ENCODE data around the gene LRMDA. TPM values are rescaled to one million over a fixed set of nuclear protein-coding genes. Genes with fewer than 3 reads are reported as not detected.
A peak's percentile ranks its signal among the peaks of the same experiment; 100 is the strongest.

LRMDA gene
- total and polyA plus RNA-seq, 2 donors (not counting 1 experiment from before 2014, with no cell fraction given), result 0.12 TPM; not detected in 1

GRCh38 chr10:75410132-75411005 lies 21.1 kb upstream of the LRMDA start:
- Histone ChIP-seq H3K27me3 (replicated peaks in 1 of 4; ENCODE audit: control extremely low read depth in 1 of 4, control insufficient read depth in 3 of 4, insufficient read depth in 4 of 4, low read length in 3 of 4) (peaks cover 0 to 65% (median 24%) of the 10 kb centered on the region in 4 experiments), H4K20me1 (ENCODE audit: control insufficient read depth, insufficient read depth, low read length, poor library complexity, severe bottlenecking) (no peaks in the 10 kb centered on the region)

More at GRCh38 chr10:75410132-75411005, 21.1 kb upstream of the LRMDA start:
- Mint-ChIP-seq H3K4me1 (peaks cover 24% of the 10 kb centered on the region), H3K27ac (no peak overlapping the region), H3K27me3 (peaks cover 68% of the 10 kb centered on the region), H3K9me3 (ENCODE audit: insufficient read depth) (no peaks in the 10 kb centered on the region), H3K4me3 (peak overlapping the region; percentile 83)
- Histone ChIP-seq H3K4me1 (ENCODE audit: control insufficient read depth in 2 of 2, insufficient read depth in 2 of 2, low read length in 2 of 2) (peaks cover 26 to 31% of the 10 kb centered on the region in 2 donors), H3K9ac (ENCODE audit: low read length) (no peak overlapping the region), H3K4me3 (ENCODE audit: control extremely low read depth in 1 of 5, extremely low read depth in 1 of 5, insufficient read depth in 1 of 5, low read depth in 2 of 5, low read length in 4 of 5) (no peak overlapping the region), H2AFZ (ENCODE audit: insufficient read depth, low read depth, low read length, poor library complexity, severe bottlenecking) (no peak overlapping the region), H3K36me3 (replicated peaks in 1 of 2; ENCODE audit: control extremely low read depth in 1 of 2, control insufficient read depth in 1 of 2, extremely low read depth in 1 of 2, insufficient read depth in 2 of 2, low read length in 1 of 2) (no peaks in the 10 kb centered on the region), H3K9me3 (ENCODE audit: control extremely low read depth in 1 of 3, control insufficient read depth in 2 of 3, insufficient read depth in 1 of 3, low read length in 2 of 3) (peaks cover 0 to 36% (median 1%) of the 10 kb centered on the region in 3 donors), H3K79me2 (ENCODE audit: control insufficient read depth, insufficient read depth, low read length) (no peaks in the 10 kb centered on the region), H3K27ac (ENCODE audit: low read length in 2 of 2) (no peak overlapping the region), H3K4me2 (replicated peaks; ENCODE audit: low read depth, low read length, poor library complexity, severe bottlenecking) (peak overlapping the region; percentile 86)
- intact Hi-C loops (cut with micrococcal nuclease), result no loop called here
- DNase-seq, result no peak
- ATAC-seq (ENCODE audit: low read depth), result no peak
- ChIA-PET POLR2A (no interaction called here), CTCF (no interaction called here)
- no peak for TF ChIP-seq EZH2 (IDR thresholded peaks at IDR 0.05; ENCODE audit: borderline replicate concordance, insufficient read depth, low read depth, low read length, poor library complexity, severe bottlenecking)
- TF ChIP-seq CTCF (IDR thresholded peaks at IDR 0.05), result no peak
- WGBS (ENCODE audit: insufficient coverage), result 96% methylated on average over 4 of the region's 10 CpGs
